ENCODE results near the gene KLHL4. TPM values are rescaled to one million over a fixed set of nuclear protein-coding genes. Genes with fewer than 3 reads are reported as not detected.

Gene KLHL4
- 0.21 and 0.48 TPM in 2 replicates for total RNA-seq

DNA sequence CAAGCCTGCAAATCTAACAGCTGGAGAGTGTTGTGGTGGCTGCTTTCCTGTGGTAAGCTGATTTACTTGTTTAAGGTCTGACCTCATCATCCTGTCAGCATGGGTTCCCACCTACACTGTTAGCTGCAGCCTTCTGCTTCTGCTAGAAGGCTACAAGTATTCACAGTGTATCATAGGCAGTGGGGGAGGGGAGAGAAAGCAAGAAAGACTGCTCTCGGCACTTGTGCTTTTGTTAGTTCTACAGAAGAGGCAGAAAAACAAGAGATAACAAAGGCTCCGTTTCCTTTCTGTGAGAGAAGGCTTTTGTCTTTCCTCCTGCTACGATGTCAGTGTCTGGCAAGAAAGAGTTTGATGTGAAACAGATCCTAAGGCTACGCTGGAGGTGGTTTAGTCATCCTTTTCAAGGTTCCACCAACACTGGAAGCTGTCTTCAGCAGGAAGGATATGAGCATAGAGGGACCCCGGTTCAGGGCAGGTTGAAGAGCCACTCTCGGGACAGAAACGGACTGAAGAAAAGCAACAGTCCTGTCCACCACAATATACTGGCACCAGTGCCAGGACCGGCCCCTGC, at the start of gene KLHL4:
Gene KLHL4 (plus strand): TSS at position 232 of the 571 bp plus-strand sequence. CDS start 92 bp downstream, at position 324.

